Measurements from ENCODE around the gene SND1.

- TF ChIP-seq SIN3A (IDR thresholded peaks at IDR 0.05; ENCODE audit: low read depth, low read length) (no peak), CBX5 (IDR thresholded peaks at IDR 0.05; ENCODE audit: low read depth) (no peak), CTCF (IDR thresholded peaks at IDR 0.05 in 2 of 3, conservative IDR thresholded peaks at IDR 0.05 in 1 of 3; ENCODE audit: control insufficient read depth in 2 of 3, extremely low read depth in 1 of 3, insufficient read depth in 1 of 3, low read depth in 3 of 3, low read length in 3 of 3) (no peak), NFIC (IDR thresholded peaks at IDR 0.05; ENCODE audit: low read depth, low read length) (no peak), CBFB (IDR thresholded peaks at IDR 0.05; ENCODE audit: low read depth) (no peak)
Observed at GRCh38 chr7:128123291-128124037, 471.5 kb downstream of the SND1 start.

All from GM12878 (cell line).